ENCODE measurements around the gene DPEP1.
"Not testable (repeated sequence)": the region's sequence is repeated elsewhere in the genome, so short reads cannot be mapped to it uniquely, and the experiment has no call there.

DPEP1 gene

DNA sequence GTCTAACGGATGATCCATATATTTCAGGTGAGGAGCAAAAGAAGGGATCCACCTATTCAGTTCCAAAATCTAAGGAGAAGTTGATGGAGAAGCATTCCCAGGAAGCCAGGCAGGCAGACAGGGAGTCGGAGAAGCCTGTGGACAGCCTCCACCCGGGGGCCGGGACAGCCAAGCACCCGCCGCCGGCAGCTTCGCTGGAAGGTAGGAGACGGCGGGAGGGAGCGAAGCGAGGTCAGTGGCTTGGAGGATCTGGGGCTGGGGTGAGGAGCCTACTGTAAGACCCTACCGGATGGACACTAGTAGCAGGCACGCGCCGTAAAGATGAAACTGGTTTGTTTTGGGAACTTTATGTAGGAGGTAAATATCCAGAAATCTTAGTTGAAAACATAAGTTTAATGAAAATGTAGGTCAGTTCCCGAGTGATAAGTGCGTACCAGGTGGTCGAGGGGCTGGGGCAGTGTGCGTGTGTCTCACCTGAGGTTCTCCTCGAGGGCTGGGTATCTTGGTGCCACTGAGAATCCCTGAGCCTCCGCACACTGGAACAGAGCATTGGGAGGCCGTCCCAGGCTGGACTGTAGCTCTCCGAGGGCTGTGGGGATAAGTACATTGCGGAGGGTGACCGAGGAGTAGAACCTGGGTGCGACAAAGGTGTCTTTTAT is 44.9 kb downstream of the DPEP1 start:
- peaks cover 7% of the 10 kb centered on the region for H4K20me1 ChIP-seq (ENCODE audit: insufficient read depth, low read length, poor library complexity, severe bottlenecking)
- no peaks in the 10 kb centered on the region for H3K9me2 ChIP-seq (replicated peaks; ENCODE audit: low read depth, low read length)
- no peaks in the 10 kb centered on the region for H3K27me3 ChIP-seq (ENCODE audit: insufficient read depth, low read length, poor library complexity, severe bottlenecking)
- H3K36me3 ChIP-seq (ENCODE audit: insufficient read depth, low read length) = no peaks in the 10 kb centered on the region
- peaks cover 4% of the 10 kb centered on the region for H3K4me1 ChIP-seq (ENCODE audit: insufficient read depth, low read length, poor library complexity, severe bottlenecking)
- H3K4me3 ChIP-seq (ENCODE audit: low read length, poor library complexity, severe bottlenecking) = peak overlapping the region; percentile 93
- peak overlapping the region; percentile 88 for H2AFZ ChIP-seq (ENCODE audit: low read length)
- TF ChIP-seq, protein P1, sequence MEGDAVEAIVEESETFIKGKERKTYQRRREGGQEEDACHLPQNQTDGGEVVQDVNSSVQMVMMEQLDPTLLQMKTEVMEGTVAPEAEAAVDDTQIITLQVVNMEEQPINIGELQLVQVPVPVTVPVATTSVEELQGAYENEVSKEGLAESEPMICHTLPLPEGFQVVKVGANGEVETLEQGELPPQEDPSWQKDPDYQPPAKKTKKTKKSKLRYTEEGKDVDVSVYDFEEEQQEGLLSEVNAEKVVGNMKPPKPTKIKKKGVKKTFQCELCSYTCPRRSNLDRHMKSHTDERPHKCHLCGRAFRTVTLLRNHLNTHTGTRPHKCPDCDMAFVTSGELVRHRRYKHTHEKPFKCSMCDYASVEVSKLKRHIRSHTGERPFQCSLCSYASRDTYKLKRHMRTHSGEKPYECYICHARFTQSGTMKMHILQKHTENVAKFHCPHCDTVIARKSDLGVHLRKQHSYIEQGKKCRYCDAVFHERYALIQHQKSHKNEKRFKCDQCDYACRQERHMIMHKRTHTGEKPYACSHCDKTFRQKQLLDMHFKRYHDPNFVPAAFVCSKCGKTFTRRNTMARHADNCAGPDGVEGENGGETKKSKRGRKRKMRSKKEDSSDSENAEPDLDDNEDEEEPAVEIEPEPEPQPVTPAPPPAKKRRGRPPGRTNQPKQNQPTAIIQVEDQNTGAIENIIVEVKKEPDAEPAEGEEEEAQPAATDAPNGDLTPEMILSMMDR (conservative IDR thresholded peaks at IDR 0.05; ENCODE audit: low read length) = no peak
- no peak for TF ChIP-seq EZH2phosphoT487 (IDR thresholded peaks at IDR 0.05; ENCODE audit: borderline replicate concordance)
- peak overlapping the region; percentile 93 for H3K4me2 ChIP-seq (ENCODE audit: low read depth, low read length, poor library complexity, severe bottlenecking)
- no peaks in the 10 kb centered on the region for H3F3A ChIP-seq (ENCODE audit: low read depth)
- H3K79me2 ChIP-seq (ENCODE audit: insufficient read depth, low read length) = peaks cover 38% of the 10 kb centered on the region
- H3K9ac ChIP-seq (ENCODE audit: low read depth, low read length, poor library complexity, severe bottlenecking) = peak overlapping the region; percentile 93
- no peaks in the 10 kb centered on the region for H3K9me3 ChIP-seq (ENCODE audit: insufficient read depth, low read depth, low read length)

DNA sequence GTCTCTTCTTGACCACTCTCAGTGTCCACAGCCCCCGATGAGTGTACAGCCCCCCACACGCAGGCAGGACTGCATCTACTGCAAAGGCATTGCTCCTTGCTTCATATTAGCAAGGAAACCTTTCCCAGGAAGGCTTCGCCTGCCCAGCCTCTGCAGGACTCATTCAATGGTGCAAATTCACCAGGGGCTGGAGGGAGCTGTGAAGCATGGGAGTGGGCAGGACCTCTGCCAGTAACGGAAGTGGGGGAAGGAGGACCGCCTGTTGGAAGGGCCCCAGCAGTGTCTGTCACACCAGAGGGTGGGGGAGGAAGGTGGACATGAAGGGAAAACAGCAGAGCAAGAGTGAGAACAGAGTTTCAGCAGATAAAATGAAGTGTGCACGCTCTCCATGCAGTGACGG is 46.7 kb downstream of the DPEP1 start:
- TF ChIP-seq, protein P1 (conservative IDR thresholded peaks at IDR 0.05; ENCODE audit: low read length) = no peak
- no peak for TF ChIP-seq EZH2phosphoT487 (IDR thresholded peaks at IDR 0.05; ENCODE audit: borderline replicate concordance)

DNA sequence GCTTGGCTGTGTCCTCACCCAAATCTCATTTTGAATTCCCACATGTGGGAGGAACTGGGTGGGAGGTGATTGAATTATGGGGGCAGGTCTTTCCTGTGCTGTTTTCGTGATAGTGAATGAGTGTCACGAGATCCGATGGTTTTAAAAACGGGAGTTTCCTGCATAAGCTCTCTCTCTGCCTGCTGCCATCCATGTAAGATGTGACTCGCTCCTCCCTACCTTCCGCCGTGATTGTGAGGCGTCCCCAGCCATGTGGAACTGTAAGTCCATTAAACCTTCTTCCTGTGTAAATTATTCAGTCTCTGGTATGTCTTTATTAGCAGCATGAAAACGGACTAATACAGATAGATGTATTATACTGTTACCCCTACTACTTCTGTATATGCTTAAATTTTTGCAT is 47.8 kb downstream of the DPEP1 start:
- no peak for TF ChIP-seq EZH2phosphoT487 (IDR thresholded peaks at IDR 0.05; ENCODE audit: borderline replicate concordance)
- TF ChIP-seq, protein P1 (conservative IDR thresholded peaks at IDR 0.05; ENCODE audit: low read length) = no peak
- H3K4me2 ChIP-seq (ENCODE audit: low read depth, low read length, poor library complexity, severe bottlenecking) = no peak overlapping the region
- H3K4me1 ChIP-seq (ENCODE audit: insufficient read depth, low read length, poor library complexity, severe bottlenecking) = peaks cover 4% of the 10 kb centered on the region
- H3K79me2 ChIP-seq (ENCODE audit: insufficient read depth, low read length) = peaks cover 26% of the 10 kb centered on the region
- no peak overlapping the region for H2AFZ ChIP-seq (ENCODE audit: low read length)
- no peak overlapping the region for H3K9ac ChIP-seq (ENCODE audit: low read depth, low read length, poor library complexity, severe bottlenecking)
- H4K20me1 ChIP-seq (ENCODE audit: insufficient read depth, low read length, poor library complexity, severe bottlenecking) = peaks cover 7% of the 10 kb centered on the region
- no peaks in the 10 kb centered on the region for H3F3A ChIP-seq (ENCODE audit: low read depth)
- no peak overlapping the region for H3K4me3 ChIP-seq (ENCODE audit: low read length, poor library complexity, severe bottlenecking)
- H3K9me3 ChIP-seq (ENCODE audit: insufficient read depth, low read depth, low read length) = no peaks in the 10 kb centered on the region
- H3K27me3 ChIP-seq (ENCODE audit: insufficient read depth, low read length, poor library complexity, severe bottlenecking) = no peaks in the 10 kb centered on the region
- H3K36me3 ChIP-seq (ENCODE audit: insufficient read depth, low read length) = no peaks in the 10 kb centered on the region
- H3K9me2 ChIP-seq (replicated peaks; ENCODE audit: low read depth, low read length) = no peaks in the 10 kb centered on the region

More for the DNA sequence above, 46.7 kb downstream of the DPEP1 start:
- Histone ChIP-seq H3K27me3 (ENCODE audit: insufficient read depth, low read length, poor library complexity, severe bottlenecking) (no peaks in the 10 kb centered on the region), H2AFZ (ENCODE audit: low read length) (no peak overlapping the region), H3K4me3 (ENCODE audit: low read length, poor library complexity, severe bottlenecking) (no peak overlapping the region), H3K9me3 (ENCODE audit: insufficient read depth, low read depth, low read length) (no peaks in the 10 kb centered on the region), H4K20me1 (ENCODE audit: insufficient read depth, low read length, poor library complexity, severe bottlenecking) (peaks cover 7% of the 10 kb centered on the region), H3K36me3 (ENCODE audit: insufficient read depth, low read length) (no peaks in the 10 kb centered on the region), H3K79me2 (ENCODE audit: insufficient read depth, low read length) (peaks cover 28% of the 10 kb centered on the region), H3K4me2 (ENCODE audit: low read depth, low read length, poor library complexity, severe bottlenecking) (peak overlapping the region; percentile 24), H3F3A (ENCODE audit: low read depth) (no peaks in the 10 kb centered on the region), H3K9ac (ENCODE audit: low read depth, low read length, poor library complexity, severe bottlenecking) (no peak overlapping the region), H3K4me1 (ENCODE audit: insufficient read depth, low read length, poor library complexity, severe bottlenecking) (peaks cover 4% of the 10 kb centered on the region), H3K9me2 (replicated peaks; ENCODE audit: low read depth, low read length) (no peaks in the 10 kb centered on the region)

DNA sequence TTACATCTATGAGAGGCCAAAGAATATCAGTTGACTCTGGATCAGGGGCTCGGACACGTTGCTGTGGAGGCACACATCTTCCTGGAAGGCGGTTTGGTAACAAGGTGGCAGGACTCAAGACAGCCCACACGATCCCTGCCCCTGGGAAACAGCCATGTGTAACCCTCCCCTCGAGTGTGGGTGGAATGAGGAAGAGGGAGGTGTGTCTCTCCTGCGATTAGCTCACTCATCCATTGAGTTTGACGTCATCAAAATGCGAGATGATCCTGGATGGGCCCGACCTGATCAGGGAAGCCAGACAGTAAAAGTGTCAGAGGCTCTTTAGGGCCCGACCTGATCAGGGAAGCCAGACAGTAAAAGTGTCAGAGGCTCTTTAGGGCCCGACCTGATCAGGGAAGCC is 50.8 kb downstream of the DPEP1 start:
- not testable (repeated sequence) for H4K20me1 ChIP-seq (ENCODE audit: insufficient read depth, low read length, poor library complexity, severe bottlenecking); H3K27me3 ChIP-seq (ENCODE audit: insufficient read depth, low read length, poor library complexity, severe bottlenecking); H3K9ac ChIP-seq (ENCODE audit: low read depth, low read length, poor library complexity, severe bottlenecking); H3K36me3 ChIP-seq (ENCODE audit: insufficient read depth, low read length); H2AFZ ChIP-seq (ENCODE audit: low read length); H3K79me2 ChIP-seq (ENCODE audit: insufficient read depth, low read length); H3K9me2 ChIP-seq (replicated peaks; ENCODE audit: low read depth, low read length); H3K4me1 ChIP-seq (ENCODE audit: insufficient read depth, low read length, poor library complexity, severe bottlenecking); H3K4me2 ChIP-seq (ENCODE audit: low read depth, low read length, poor library complexity, severe bottlenecking); H3F3A ChIP-seq (ENCODE audit: low read depth); H3K4me3 ChIP-seq (ENCODE audit: low read length, poor library complexity, severe bottlenecking); H3K9me3 ChIP-seq (ENCODE audit: insufficient read depth, low read depth, low read length)
